ENCODE results near the gene PBXIP1. TPM values are rescaled to one million over a fixed set of nuclear protein-coding genes. Genes with fewer than 3 reads are reported as not detected.
"Not testable (repeated sequence)": the region's sequence is repeated elsewhere in the genome, so short reads cannot be mapped to it uniquely, and the experiment has no call there.

Gene PBXIP1
- polyA plus RNA-seq, 12 donors: 74.1 to 186 (median 153) TPM; not detected in 1

DNA sequence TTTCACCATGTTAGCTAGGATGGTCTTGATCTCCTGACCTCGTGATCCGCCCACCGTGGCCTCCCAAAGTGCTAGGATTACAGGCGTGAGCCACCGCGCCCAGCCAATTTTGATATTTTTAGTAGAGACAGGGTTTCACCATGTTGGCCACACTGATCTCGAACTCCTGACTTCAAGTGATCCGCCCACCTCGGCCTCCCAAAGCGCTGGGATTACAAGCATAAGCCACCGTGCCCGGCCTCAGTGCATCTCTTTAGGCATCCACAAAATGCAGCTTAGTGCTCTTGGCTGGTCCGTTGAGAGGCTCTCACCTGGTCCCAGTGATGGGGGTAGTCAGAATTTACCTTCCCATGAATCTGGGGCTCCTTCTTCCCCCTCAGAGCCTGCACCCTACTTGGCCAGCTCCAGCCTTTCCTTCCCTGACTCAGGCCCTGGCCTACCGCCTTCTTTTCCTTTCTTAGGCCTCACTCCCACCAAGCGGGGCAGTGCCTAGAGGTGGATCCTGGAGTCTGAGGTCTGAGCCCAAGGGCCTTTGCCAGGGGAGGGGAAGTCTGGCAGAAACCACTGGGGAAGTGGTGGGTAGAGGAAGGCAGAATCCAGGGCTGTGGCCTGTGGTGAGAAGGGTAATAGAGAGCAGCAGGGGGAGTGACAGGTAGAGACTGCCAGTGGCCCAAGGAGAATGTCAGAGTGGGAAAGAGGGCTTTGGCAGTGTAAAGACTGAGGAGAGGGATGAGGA is 41.2 kb upstream of the PBXIP1 start:
- DNase-seq: no peak

GRCh38 chr1:154995301-154995983 is 39.5 kb upstream of the PBXIP1 start:
- DNase-seq: peak; percentile 58

DNA sequence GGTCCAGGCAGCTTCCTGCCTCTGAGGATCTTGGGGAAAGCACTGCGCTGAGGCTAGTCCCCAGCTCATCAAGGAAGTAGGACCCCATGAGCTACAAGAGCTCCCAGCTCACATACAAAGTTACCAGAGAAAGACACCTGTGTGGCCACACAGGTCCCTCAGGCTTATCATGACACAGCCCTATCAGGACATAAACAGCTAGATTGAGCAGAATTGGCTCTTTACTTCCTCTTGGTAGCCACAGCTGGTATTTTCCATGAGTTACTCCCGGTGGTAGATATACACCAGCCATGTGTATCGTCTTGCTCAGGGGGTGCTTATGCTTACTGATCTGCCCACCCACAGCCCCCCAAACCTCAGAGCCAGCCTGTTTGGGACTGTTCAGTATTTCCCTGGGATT is 38.7 kb upstream of the PBXIP1 start:
- no peak for DNase-seq

DNA sequence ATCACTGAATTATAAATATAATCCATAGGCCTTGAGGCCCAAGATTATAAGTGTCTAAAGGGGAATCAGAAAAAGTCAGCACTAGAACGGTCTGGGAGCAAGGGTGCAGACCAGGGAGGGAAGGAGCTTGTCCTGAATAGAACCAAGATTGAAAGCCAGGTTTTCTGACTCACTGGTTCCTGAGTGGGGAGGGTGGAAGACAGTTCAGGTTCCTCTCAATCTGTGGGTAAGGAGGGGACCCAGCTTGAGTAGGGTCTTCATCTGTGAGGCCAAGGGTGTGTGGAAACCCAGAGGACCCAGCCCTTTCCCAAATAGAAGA is 38.3 kb upstream of the PBXIP1 start:
- no peak for DNase-seq

DNA sequence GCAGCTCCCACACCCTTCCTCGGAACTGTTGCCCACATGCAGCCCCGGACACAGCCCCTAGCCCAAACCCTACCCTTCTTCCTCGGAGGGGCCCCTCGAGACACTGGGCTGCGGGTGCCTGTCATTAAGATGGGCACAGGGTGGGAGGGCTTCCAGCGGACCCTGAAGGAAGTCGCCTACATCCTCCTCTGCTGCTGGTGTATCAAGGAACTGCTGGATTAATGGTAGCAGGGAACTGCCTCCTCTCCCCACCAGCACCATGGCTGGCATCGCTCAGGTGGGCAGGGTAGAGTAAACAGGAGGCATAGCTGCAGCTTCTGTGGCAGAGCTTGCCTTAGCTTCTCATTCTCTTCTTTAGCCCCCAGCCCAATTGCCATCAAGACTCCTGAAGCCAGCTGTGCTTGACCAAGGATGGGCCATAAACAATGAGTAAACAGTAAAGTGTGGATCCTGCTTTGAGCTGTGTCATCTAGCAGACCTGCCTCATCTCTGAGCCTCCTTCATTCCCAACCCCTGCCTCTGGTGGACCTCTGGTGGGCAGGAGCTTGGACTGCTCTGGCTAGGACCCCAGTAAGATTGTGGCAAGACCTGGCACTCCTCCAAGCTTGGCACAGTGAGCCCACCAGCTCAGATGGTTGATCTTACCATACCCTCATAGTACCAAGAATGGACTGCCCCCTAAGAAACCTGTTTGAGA is 37.8 kb upstream of the PBXIP1 start, which contains the start of gene LENEP:
Gene LENEP (plus strand): TSS at position 15 of the 697 bp plus-strand sequence. CDS start 22 bp downstream, at position 37.
- DNase-seq: no peak

- DNase-seq: no peak
Measured at GRCh38 chr1:154992721-154993571, 37.0 kb upstream of the PBXIP1 start.

GRCh38 chr1:154990276-154990675 is 34.4 kb upstream of the PBXIP1 start:
- no peak for DNase-seq

GRCh38 chr1:154989195-154989860 is 33.4 kb upstream of the PBXIP1 start:
- DNase-seq: no peak

GRCh38 chr1:154988058-154988954 is 32.4 kb upstream of the PBXIP1 start:
- DNase-seq: no peak

DNA sequence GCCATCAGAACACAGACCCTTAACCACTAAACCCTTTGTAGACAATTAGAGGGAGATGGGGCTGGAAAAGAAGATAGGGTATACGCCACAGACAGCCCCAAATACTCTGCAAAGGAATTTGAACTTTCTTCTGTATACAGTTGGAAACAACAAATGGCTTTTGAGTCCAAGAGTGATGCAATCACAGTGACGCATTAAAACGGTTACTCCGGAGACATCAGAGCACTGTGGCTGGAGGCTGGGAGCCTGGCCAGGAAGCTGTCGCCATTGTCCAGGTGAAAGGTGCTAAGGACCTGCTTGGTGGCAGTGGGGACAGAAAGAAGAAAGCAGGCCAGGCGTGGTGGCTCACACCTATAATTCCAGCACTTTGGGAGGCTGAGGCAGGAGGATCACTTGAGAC is 31.4 kb upstream of the PBXIP1 start:
- no peak for DNase-seq

GRCh38 chr1:154986736-154987135 is 30.8 kb upstream of the PBXIP1 start:
- DNase-seq: not testable (repeated sequence)

DNA sequence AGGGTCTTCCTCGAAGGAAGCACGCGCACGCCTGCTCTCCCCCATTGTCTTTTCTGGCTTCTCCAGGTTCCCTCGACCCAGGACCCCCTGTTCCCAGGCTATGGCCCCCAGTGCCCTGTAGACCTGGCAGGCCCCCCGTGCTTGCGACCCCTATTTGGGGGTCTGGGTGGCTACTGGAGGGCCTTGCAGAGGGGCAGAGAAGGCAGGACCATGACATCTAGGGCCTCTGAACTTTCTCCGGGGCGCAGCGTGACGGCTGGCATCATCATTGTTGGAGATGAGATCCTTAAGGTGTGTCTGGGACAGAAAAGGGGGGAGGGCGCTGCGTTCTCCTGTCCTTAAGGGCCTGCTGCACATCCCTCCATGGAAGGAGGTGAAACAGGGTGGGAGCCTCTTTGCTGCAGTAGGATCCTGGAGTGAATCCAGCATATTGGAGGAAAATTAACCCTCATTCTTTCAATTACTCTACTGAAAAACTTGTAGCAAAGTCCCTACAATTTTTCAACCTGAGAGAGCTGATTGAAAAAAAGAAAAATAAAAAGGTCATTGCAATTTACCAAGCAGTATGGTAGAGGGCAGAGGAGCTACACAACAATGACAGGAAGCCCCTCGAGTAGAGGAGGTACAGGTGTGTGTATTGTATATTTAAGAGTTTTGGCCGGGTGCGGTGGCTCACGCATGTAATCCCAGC is 28.0 kb upstream of the PBXIP1 start:
- no peak for DNase-seq

DNA sequence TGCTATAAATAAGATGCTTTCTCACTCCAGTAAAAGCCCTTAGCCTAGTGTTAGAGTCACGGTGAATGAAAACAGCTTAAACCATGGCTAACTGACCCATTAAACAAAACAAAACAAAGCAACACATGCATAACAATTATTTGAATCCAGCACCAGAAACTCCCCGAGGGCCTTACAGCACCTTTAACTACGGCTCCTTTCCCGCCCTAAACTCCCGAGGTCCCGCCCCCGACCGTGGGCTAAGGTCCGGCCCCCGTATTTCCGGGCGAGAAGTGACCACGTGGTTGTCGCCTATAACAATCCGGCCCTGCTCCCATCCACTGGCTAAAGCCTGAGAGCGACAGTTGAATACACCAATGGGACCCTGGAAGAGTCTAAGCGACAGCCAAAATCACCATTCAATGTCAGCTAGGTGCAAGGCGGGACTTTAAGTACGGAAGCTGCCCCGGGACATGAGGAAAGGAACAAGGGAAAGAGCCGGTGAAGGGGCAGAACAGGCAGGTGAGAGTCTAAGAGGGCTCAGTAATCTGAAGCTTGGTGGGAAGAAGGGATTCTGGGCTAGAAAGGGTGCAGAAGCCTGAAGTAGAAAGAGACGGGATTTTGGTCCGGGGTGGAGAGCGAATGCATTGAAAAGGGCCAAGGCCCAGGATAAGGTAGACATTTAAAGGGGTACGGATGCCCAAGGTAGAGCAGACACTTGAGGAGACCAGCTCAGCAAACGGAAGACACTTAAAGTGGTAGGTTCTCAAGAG is 27.2 kb upstream of the PBXIP1 start, which contains the start of gene FLAD1:
Gene FLAD1 (plus strand): TSS at position 448 of the 752 bp plus-strand sequence. CDS start 351 bp downstream, outside the sequence.
- peak; percentile 99 for DNase-seq

DNA sequence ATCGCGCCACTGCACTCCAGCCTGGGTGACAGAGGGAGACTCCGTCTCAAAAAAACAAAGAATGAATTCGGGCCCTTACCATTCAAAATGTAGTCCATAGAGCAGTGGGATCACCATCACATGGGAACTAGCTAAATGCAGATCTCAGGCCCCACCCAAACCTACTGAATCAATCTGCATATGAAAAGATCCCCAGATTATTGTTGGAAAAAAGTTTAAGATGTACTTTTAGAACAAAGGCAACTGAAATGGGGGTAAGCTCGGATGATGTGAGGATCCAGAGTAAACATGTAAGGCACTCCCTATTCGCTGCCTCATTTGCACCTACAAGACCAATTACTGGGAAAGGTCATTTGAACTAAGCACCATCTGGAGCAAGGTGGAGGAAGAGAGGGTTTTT is 26.4 kb upstream of the PBXIP1 start:
- DNase-seq: no peak

GRCh38 chr1:154978360-154978759 is 22.5 kb upstream of the PBXIP1 start:
- DNase-seq: no peak

GRCh38 chr1:154977762-154978161 is 21.9 kb upstream of the PBXIP1 start:
- DNase-seq: not testable (repeated sequence)

DNA sequence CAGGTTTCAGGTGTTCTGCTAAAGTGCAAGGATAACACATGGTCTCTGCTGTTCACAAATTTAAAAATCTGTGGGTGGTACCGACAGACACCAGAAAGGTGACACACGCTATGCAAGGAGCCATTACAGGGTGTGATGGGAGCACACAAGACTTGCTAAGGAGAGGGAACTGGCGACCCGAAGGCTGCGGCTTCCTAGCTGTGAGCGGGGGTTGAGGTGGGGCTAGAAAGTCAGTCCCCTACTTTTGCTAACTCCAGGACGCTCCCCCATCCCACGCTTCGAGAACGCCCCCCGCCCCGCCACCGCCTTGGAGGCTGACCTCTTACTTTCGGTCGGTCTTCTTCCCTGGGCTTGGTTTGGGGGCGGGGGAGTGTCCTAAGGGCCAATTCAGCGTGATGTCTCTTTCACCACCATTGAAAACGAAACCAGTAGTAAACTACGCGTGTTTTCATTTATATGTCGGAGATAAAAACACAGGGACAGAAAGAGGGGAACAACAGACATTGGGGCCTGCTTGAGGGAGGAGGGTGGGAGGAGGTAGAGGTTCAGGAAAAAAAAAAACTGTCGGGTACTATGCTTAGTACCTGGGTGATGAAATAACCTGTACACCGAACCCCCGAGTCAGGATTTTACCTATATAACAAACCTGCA is 19.6 kb upstream of the PBXIP1 start:
- peak; percentile 51 for DNase-seq

DNA sequence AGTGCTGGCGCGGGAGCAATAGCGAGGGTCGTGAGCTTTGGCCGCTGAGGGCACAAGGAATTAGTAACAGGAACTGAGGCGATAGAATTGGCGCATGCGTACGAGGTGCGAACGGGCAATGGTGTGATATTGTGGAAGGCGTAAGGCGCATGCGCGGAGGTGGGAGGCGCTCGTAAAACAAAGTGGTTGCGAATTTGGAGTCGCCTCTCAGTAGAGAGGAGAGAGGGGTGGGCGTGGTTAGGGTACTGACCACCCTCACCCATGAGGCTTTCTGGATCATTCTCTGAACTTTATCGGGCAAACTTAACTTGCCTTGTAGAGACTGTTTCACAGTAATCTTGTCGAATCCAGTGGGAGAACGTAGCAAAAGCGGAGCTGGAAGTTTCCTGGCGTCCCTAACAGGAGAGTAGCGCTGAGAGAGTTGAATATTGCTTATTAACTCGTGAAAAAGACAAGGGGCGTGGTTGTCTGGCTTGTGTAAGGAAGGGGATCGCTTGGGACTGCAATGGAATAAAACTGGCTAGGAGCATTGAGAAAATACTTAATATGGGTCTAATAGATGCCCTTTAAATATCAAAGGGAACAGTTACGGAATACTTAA is 19.0 kb upstream of the PBXIP1 start:
- peak; percentile 99 for DNase-seq

Measured in muscle of arm (tissue), 12 donors.